GM12891 (cell line): Measurements from ENCODE around the gene WDR54.

ENCODE experiments used
- POLR2A ChIP-seq: IDR thresholded peaks from 2 replicates; pipeline ENCODE4 v1.6.1; 2011; ENCODE audit warnings: low read depth, low read length, control low read depth
- POLR2AphosphoS5 ChIP-seq: IDR thresholded peaks from 2 replicates; pipeline ENCODE4 v1.6.1; 2011; ENCODE audit warnings: low read depth, low read length, control low read depth
- SPI1 ChIP-seq: IDR thresholded peaks from 2 replicates; pipeline ENCODE4 v1.6.1; 2011; ENCODE audit warnings: low read depth, low read length, control low read depth
- TAF1 ChIP-seq: IDR thresholded peaks from 2 replicates; pipeline ENCODE4 v1.6.1; 2011; ENCODE audit warnings: low read depth, low read length, control low read depth

DNA sequence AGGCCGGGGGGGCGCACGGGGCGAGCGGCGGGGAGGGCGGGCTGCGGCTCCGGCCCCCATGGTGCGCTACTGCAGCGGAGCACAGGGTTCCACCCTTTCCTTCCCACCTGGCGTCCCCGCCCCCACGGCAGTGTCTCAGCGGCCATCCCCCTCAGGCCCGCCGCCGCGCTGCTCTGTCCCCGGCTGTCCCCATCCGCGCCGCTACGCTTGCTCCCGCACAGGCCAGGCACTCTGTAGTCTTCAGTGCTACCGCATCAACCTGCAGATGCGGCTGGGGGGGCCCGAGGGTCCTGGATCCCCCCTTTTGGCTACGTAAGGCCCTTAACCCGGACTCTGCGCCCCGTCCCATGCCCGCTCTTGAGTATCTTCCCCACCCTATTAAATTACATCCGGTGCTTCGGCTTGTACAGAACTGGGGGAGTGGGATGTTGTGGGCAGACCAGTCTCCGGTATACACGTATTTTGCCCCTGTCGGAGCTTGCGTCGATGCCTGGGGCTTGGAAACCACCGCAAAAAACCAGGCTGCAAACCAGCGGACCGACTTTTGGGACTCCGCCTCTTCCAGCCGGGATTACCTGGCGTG is 36.1 kb downstream of the WDR54 start:
- peak; percentile 66 for TF ChIP-seq TAF1
- peak; percentile 49; the same call in 1 of the 2 replicates for TF ChIP-seq POLR2AphosphoS5
- TF ChIP-seq POLR2A, result no peak; the same call in 1 of the 2 replicates
- TF ChIP-seq SPI1, result no peak
